GM12878 (cell line): ENCODE results near the gene COL27A1. TPM values are rescaled to one million over a fixed set of nuclear protein-coding genes. Genes with fewer than 3 reads are reported as not detected.

Experiments
- ATAC-seq: fragments of 200-7000 bp; cut with Tn5 transposase; 3 replicates; pipeline ENCODE4 v1.9.1; 2020; ENCODE audit warnings: mild to moderate bottlenecking, moderate library complexity
- BruUV-seq: library from RNA; stranded (reverse); fragments of 400-500 nt; replicated peaks from 2 replicates; lab custom pipeline; 2021; lab: Mats Ljungman, UMichigan
- CTCF ChIA-PET: fragments of 300-600 bp; sonication (Branson Sonifier 250); formaldehyde crosslinking; extraction: SDS; loops from one replicate; lab custom pipeline; 2021; ENCODE audit warnings: inconsistent platforms; lab: Yijun Ruan, JAX
- POLR2A ChIA-PET: fragments of 350-600 bp; formaldehyde crosslinking; extraction: SDS; loops from one replicate; lab custom pipeline; 2021; ENCODE audit warnings: inconsistent platforms; lab: Charles Lee
- RAD21 ChIA-PET: fragments of 300-600 bp; sonication (Branson Sonifier 250); formaldehyde crosslinking; loops from one replicate; lab custom pipeline; 2023; ENCODE audit warnings: antibody characterized with exemption; ENCODE audit not compliant: unreplicated experiment; lab: Charles Lee
- SMC1A ChIA-PET: fragments of 300-600 bp; sonication (Branson Sonifier 250); formaldehyde crosslinking; loops from one replicate; lab custom pipeline; 2023; ENCODE audit not compliant: unreplicated experiment, uncharacterized antibody; lab: Charles Lee
- DNase-seq: peaks from one replicate; pipeline ENCODE4 v3.0.0-alpha.2; 2011; ENCODE audit warnings: low read depth, low spot score
- FAIRE-seq: peaks from 3 replicates; lab custom pipeline; 2011; peaks lifted over from hg19 to GRCh38; lab: Jason Lieb, UNC
- H2AFZ ChIP-seq: 2 replicates; pipeline ENCODE4 v1.6.0; 2011; ENCODE audit warnings: low read depth, low read length, control low read depth; ENCODE audit not compliant: control insufficient read depth
- H3K27ac ChIP-seq: 2 replicates; pipeline ENCODE4 v1.5.1; 2011; ENCODE audit warnings: control low read depth; ENCODE audit not compliant: control insufficient read depth, insufficient read depth
- H3K27me3 ChIP-seq, 2 experiments: replicated peaks in 1 of 2; 2 replicates each; pipeline versions ENCODE4 v1.6.0 to v1.6.1; 2011; ENCODE audit warnings: low read length in 1 of 2; ENCODE audit not compliant: control insufficient read depth in 2 of 2, insufficient read depth in 2 of 2
- H3K36me3 ChIP-seq, 2 experiments: 2 replicates each; pipeline ENCODE4 v1.5.1; 2011; ENCODE audit warnings: low read length in 1 of 2; ENCODE audit not compliant: control insufficient read depth in 2 of 2, insufficient read depth in 2 of 2
- H3K4me1 ChIP-seq: 2 replicates; pipeline ENCODE4 v1.6.1; 2011; ENCODE audit warnings: mild to moderate bottlenecking, low read length, moderate library complexity, mixed read lengths; ENCODE audit not compliant: control insufficient read depth, insufficient read depth
- H3K4me2 ChIP-seq: 2 replicates; pipeline ENCODE4 v1.6.0; 2011; ENCODE audit warnings: control low read depth; ENCODE audit not compliant: control insufficient read depth, insufficient read depth
- H3K4me3 ChIP-seq: fragments of 200-600 bp; sonication (generic); 2 replicates; pipeline ENCODE4 v1.5.1; 2016
- H3K79me2 ChIP-seq: 2 replicates; pipeline ENCODE4 v1.6.0; 2011; ENCODE audit warnings: low read length; ENCODE audit not compliant: control insufficient read depth, insufficient read depth
- H3K9ac ChIP-seq: 2 replicates; pipeline ENCODE4 v1.8.0; 2011; ENCODE audit warnings: low read length, control low read depth, mixed read lengths; ENCODE audit not compliant: control insufficient read depth, insufficient read depth
- H3K9me3 ChIP-seq: replicated peaks from 3 replicates; pipeline ENCODE4 v1.5.1; 2011; ENCODE audit warnings: mild to moderate bottlenecking, low read length; ENCODE audit not compliant: control insufficient read depth, insufficient read depth
- H4K20me1 ChIP-seq: 2 replicates; pipeline ENCODE4 v1.6.0; 2011; ENCODE audit not compliant: control insufficient read depth, insufficient read depth
- CHD1 ChIP-seq: IDR thresholded peaks from 2 replicates; pipeline ENCODE4 v1.6.1; 2012; ENCODE audit warnings: low read depth, low read length, improper control_type of control experiment
- DPF2 ChIP-seq: fragments of 450-650 bp; IDR thresholded peaks from 2 replicates; pipeline ENCODE4 v1.6.1; 2017; ENCODE audit warnings: mild to moderate bottlenecking
- ETV6 ChIP-seq, 2 experiments: fragments of 450-650 bp in 1 of 2; IDR thresholded peaks in 1 of 2; conservative IDR thresholded peaks in 1 of 2; 2 replicates each; pipeline ENCODE4 v1.6.1; 2014; ENCODE audit warnings: antibody characterized with exemption in 1 of 2, borderline replicate concordance in 1 of 2, low read depth in 1 of 2, mild to moderate bottlenecking in 1 of 2, moderate library complexity in 1 of 2
- MYC ChIP-seq: IDR thresholded peaks from 2 replicates; pipeline ENCODE4 v1.6.1; 2011; ENCODE audit warnings: mild to moderate bottlenecking, low read length, moderate library complexity, inconsistent platforms; ENCODE audit not compliant: insufficient read depth, insufficient replicate concordance, insufficient read length, severe bottlenecking
- RBBP5 ChIP-seq: fragments of 200-600 bp; sonication (generic); conservative IDR thresholded peaks from 2 replicates; pipeline ENCODE4 v1.6.1; 2016
- RELA ChIP-seq: fragments of 450-650 bp; IDR thresholded peaks from 2 replicates; pipeline ENCODE4 v1.8.0; 2014; ENCODE audit warnings: borderline replicate concordance; ENCODE audit not compliant: partially characterized antibody
- RFX5 ChIP-seq: IDR thresholded peaks from 2 replicates; pipeline ENCODE4 v1.6.1; 2011; ENCODE audit warnings: low read depth, low read length, improper control_type of control experiment
- SIN3A ChIP-seq: IDR thresholded peaks from 2 replicates; pipeline ENCODE4 v1.6.1; 2012; ENCODE audit warnings: low read depth, low read length, improper control_type of control experiment
- SMAD5 ChIP-seq: IDR thresholded peaks from 2 replicates; pipeline ENCODE4 v1.6.1; 2016; ENCODE audit warnings: antibody characterized with exemption, low read depth
- ZBED1 ChIP-seq: IDR thresholded peaks from 2 replicates; pipeline ENCODE4 v1.6.1; 2016; ENCODE audit warnings: borderline replicate concordance
- ZNF24 ChIP-seq: fragments of 450-650 bp; IDR thresholded peaks from 2 replicates; pipeline ENCODE4 v1.6.1; 2017; ENCODE audit warnings: antibody characterized with exemption, mild to moderate bottlenecking
- ZNF622 ChIP-seq: fragments of 450-650 bp; IDR thresholded peaks from 2 replicates; pipeline ENCODE4 v1.6.1; 2017; ENCODE audit warnings: mild to moderate bottlenecking, inconsistent platforms
- WGBS: methylation state at CpG from one replicate; pipeline ENCODE4 v1.1.6; 2016; ENCODE audit warnings: low lambda C conversion rate; ENCODE audit not compliant: insufficient replicate concordance, insufficient coverage; ENCODE audit errors: missing lambda C conversion rate; 5-methylcytosine and 5-hydroxymethylcytosine counted together
- in situ Hi-C: fragments of 300-500 bp; cut with MboI; formaldehyde crosslinking; loops from 9 replicates; pipeline ENCODE4 v1.14.3; 2018; ENCODE audit warnings: mixed read lengths
- intact Hi-C: fragments of 100-400 bp; cut with micrococcal nuclease; formaldehyde crosslinking; loops from one replicate; pipeline ENCODE4 v1.14.2; 2022; ENCODE audit not compliant: unreplicated experiment
- polyA plus RNA-seq, 11 experiments: library from polyadenylated mRNA; depleted of rRNA in 4 of 11; unstranded in 6 of 11; stranded (reverse) in 5 of 11; fragments of >200 nt; fragmentation: Nextera tagmentation in 4 of 11; fragmentation: Illumina TruSeq in 1 of 11; extraction: Ambion mirVana in 4 of 11; extraction: Trizol in 1 of 11; gene quantifications; 1 replicate in 1 of 11; 2 replicates in 10 of 11; pipeline versions ENCODE4 v1.2.1 to v1.2.3, GENCODE V29; 2011 to 2016; ENCODE audit warnings: inconsistent platforms in 2 of 11, missing spikeins in 2 of 11, low read depth in 1 of 11
- total RNA-seq, 4 experiments: library from RNA; depleted of rRNA in 3 of 4; stranded (reverse); fragments of >200 nt in 3 of 4; fragmentation: Illumina TruSeq in 1 of 4; extraction: Trizol in 1 of 4; gene quantifications; 2 replicates each; pipeline versions ENCODE4 v1.2.1 to v1.2.3, GENCODE V29; 2013 to 2021
- TF ChIP-seq, protein P1 (sequence below): fragments of 450-650 bp; IDR thresholded peaks from 2 replicates; pipeline ENCODE4 v1.6.1; 2017; ENCODE audit warnings: mild to moderate bottlenecking, moderate library complexity

COL27A1 gene
- total and polyA plus RNA-seq, 10 of the 15 experiments (the other 5 are each of a cell fraction or from before 2014, with no cell fraction given), result 0.10 TPM; not detected in 9

DNA sequence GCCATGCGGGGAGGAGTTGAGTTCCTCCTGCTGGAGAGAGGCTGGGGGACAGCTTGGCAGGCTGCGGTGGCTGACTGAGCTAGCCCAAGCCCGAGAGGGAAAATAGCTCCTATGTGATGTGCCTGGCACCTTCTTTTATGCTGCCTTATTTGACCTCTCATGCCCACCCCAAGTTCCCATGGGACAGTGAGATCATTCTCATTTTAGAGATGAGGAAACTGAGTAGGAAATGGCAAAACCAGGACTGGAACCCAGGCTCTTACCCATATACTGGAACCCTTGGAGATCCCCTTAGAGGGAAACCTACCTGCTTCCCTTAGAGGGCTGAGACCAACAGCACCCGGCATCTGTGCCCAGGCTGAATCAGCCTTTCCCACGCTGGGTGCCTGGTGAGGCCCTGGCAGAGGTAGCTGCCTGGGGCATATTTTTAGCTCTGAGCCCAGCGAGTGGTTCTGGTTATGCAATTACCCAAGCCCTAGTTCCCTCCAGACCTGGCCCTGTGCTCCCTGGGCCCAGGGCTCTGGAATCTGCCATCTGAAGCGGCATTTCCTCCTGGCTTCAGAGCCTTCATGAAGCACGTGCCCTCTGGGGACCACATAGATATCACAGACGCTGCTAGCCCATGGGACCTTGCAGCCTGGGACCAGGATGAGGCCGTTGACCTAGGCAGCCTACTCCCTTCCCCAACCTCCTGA, 23.6 kb downstream of the COL27A1 start:
- ChIA-PET SMC1A (no interaction called here), CTCF (no interaction called here), POLR2A (no interaction called here), RAD21 (no interaction called here)
- DNase-seq, result no peak
- Histone ChIP-seq H3K4me1 (no peaks in the 10 kb centered on the region), H3K9ac (no peak overlapping the region), H4K20me1 (no peaks in the 10 kb centered on the region), H3K27me3 (peaks cover 0 to 4% of the 10 kb centered on the region in 2 experiments; a peak in 3 of 4 replicates), H3K9me3 (no peaks in the 10 kb centered on the region), H3K27ac (no peak overlapping the region), H3K4me2 (no peak overlapping the region), H3K36me3 (no peaks in the 10 kb centered on the region), H3K79me2 (no peaks in the 10 kb centered on the region), H2AFZ (no peak overlapping the region), H3K4me3 (no peak overlapping the region)
- WGBS, result 17% methylated on average over 10 of the region's 10 CpGs
- BruUV-seq, result no TSS peak
- in situ Hi-C loops, result no loop called here
- no peak for TF ChIP-seq ZBED1
- no peak for TF ChIP-seq ZNF24
- TF ChIP-seq ETV6 (conservative IDR thresholded peaks at IDR 0.05 in 1 of 2, IDR thresholded peaks at IDR 0.05 in 1 of 2; ENCODE audit: borderline replicate concordance in 1 of 2, low read depth in 1 of 2), result no peak
- no peak for TF ChIP-seq MYC
- no peak for TF ChIP-seq RELA
- no peak for TF ChIP-seq RBBP5
- no peak for FAIRE-seq
- no peak for ATAC-seq
- intact Hi-C loops, result no loop called here

- ChIA-PET RAD21 (no interaction called here), POLR2A (interaction anchor here (0.7 kb wide), 1 partner anchor 667 kb away, joined by 7 read pairs; no protein-coding TSS in a partner anchor), SMC1A (no interaction called here), CTCF (no interaction called here)
- no TSS peak for BruUV-seq
- no peak for FAIRE-seq
- no peak overlapping the region for H2AFZ ChIP-seq
- peaks cover 0 to 4% of the 10 kb centered on the region in 2 experiments; a peak in 3 of 4 replicates for H3K27me3 ChIP-seq
- no peak for ATAC-seq
- H4K20me1 ChIP-seq, result no peaks in the 10 kb centered on the region
- H3K4me3 ChIP-seq, result no peak overlapping the region
- no peaks in the 10 kb centered on the region for H3K9me3 ChIP-seq
- in situ Hi-C loops, result no loop called here
- WGBS, result 29% methylated on average over 2 of the region's 2 CpGs
- no peak overlapping the region for H3K27ac ChIP-seq
- H3K36me3 ChIP-seq, result no peaks in the 10 kb centered on the region
- intact Hi-C loops, result no loop called here
- no peaks in the 10 kb centered on the region for H3K79me2 ChIP-seq
- H3K9ac ChIP-seq, result no peak overlapping the region
- no peaks in the 10 kb centered on the region for H3K4me1 ChIP-seq
- no peak overlapping the region for H3K4me2 ChIP-seq
- DNase-seq, result no peak
- TF ChIP-seq RELA (no peak), ZNF622 (no peak), DPF2 (no peak), RFX5 (no peak), CHD1 (no peak), SIN3A (no peak), SMAD5 (no peak)
- TF ChIP-seq, protein P1, sequence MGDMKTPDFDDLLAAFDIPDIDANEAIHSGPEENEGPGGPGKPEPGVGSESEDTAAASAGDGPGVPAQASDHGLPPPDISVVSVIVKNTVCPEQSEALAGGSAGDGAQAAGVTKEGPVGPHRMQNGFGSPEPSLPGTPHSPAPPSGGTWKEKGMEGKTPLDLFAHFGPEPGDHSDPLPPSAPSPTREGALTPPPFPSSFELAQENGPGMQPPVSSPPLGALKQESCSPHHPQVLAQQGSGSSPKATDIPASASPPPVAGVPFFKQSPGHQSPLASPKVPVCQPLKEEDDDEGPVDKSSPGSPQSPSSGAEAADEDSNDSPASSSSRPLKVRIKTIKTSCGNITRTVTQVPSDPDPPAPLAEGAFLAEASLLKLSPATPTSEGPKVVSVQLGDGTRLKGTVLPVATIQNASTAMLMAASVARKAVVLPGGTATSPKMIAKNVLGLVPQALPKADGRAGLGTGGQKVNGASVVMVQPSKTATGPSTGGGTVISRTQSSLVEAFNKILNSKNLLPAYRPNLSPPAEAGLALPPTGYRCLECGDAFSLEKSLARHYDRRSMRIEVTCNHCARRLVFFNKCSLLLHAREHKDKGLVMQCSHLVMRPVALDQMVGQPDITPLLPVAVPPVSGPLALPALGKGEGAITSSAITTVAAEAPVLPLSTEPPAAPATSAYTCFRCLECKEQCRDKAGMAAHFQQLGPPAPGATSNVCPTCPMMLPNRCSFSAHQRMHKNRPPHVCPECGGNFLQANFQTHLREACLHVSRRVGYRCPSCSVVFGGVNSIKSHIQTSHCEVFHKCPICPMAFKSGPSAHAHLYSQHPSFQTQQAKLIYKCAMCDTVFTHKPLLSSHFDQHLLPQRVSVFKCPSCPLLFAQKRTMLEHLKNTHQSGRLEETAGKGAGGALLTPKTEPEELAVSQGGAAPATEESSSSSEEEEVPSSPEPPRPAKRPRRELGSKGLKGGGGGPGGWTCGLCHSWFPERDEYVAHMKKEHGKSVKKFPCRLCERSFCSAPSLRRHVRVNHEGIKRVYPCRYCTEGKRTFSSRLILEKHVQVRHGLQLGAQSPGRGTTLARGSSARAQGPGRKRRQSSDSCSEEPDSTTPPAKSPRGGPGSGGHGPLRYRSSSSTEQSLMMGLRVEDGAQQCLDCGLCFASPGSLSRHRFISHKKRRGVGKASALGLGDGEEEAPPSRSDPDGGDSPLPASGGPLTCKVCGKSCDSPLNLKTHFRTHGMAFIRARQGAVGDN, result no peak
Observed at GRCh38 chr9:114179516-114179915, 24.2 kb downstream of the COL27A1 start.
